Measurements from ENCODE around the gene ZNF853.

Gene ZNF853

DNA sequence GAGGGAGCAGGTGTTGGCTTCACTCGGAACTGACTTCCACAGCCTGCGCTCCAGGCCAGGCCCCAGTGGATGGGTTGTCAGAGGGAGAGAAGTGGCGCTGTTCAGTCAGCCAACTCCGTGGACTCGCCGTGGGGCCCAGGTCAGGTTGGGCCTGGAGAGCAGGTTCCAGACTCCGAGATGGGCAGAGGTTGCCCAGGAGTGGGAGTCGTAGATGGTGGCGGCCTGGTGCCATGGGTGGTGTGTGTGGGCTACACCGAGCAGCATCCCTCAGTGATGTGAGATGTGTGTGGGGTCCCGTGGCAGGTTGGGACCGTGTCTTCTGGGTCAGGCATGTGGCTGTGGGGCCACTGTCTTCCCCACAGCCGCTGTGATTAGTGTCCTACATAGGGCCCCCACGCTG, 32.1 kb downstream of the ZNF853 start:
- no peaks in the 10 kb centered on the region for H3K4me1 ChIP-seq (ENCODE audit: low read depth, poor library complexity, severe bottlenecking)
- H3K36me3 ChIP-seq (ENCODE audit: insufficient read depth), result no peaks in the 10 kb centered on the region; the same call in 1 of the 2 replicates
- H3K27ac ChIP-seq, result no peak overlapping the region
- H3K4me3 ChIP-seq (IDR thresholded peaks at IDR 0.05; ENCODE audit: insufficient read depth, low read depth, low read length), result no peak overlapping the region
- no peaks in the 10 kb centered on the region for H3K27me3 ChIP-seq (ENCODE audit: insufficient read depth, low read depth)
- no peaks in the 10 kb centered on the region for H4K20me1 ChIP-seq (ENCODE audit: insufficient read depth)
- no peak overlapping the region for H3K9ac ChIP-seq
- H2AFZ ChIP-seq (ENCODE audit: low read depth), result no peak overlapping the region
- TF ChIP-seq, protein P1, sequence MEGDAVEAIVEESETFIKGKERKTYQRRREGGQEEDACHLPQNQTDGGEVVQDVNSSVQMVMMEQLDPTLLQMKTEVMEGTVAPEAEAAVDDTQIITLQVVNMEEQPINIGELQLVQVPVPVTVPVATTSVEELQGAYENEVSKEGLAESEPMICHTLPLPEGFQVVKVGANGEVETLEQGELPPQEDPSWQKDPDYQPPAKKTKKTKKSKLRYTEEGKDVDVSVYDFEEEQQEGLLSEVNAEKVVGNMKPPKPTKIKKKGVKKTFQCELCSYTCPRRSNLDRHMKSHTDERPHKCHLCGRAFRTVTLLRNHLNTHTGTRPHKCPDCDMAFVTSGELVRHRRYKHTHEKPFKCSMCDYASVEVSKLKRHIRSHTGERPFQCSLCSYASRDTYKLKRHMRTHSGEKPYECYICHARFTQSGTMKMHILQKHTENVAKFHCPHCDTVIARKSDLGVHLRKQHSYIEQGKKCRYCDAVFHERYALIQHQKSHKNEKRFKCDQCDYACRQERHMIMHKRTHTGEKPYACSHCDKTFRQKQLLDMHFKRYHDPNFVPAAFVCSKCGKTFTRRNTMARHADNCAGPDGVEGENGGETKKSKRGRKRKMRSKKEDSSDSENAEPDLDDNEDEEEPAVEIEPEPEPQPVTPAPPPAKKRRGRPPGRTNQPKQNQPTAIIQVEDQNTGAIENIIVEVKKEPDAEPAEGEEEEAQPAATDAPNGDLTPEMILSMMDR (conservative IDR thresholded peaks at IDR 0.05; ENCODE audit: low read depth, low read length), result no peak
- H3K4me2 ChIP-seq, result no peak overlapping the region
- H3K79me2 ChIP-seq (ENCODE audit: insufficient read depth, low read depth), result no peaks in the 10 kb centered on the region

DNA sequence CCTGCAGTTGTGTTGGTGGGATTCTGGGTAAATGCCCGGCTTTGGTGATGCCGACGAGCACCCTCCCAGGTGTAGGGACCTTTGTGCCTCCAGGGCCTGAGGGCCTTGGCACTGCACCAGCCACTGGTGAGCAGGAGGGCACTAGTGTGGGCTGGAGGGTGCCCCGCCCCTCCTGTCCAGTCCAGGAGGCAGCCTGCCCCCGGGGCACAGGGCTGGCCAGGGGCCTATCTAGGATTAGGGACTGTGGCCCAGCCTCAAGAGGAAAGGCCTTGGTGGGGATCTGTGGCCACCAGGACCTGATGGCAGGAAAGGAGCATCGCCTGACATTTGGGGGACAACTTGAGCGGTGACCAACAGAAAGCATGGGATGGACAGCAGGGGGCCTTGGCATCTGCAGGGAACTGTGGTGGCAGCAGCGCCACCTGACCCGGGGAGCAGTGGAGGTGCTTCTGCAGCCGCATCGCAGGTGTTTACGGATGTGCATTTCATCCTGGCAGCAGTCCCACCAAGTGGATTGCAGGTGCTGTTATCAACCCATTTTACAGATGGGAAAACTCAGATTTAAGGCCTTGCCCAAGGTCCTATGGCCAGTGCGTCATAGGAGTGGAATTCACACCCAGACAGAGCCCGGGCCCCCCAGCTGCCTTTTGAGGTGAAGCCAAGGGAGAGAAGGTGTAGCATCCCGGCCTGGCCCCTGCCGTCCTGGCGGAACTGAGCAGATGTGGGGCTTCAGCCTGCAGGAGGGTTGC, 32.8 kb downstream of the ZNF853 start:
- no peaks in the 10 kb centered on the region for H3K27me3 ChIP-seq (ENCODE audit: insufficient read depth, low read depth)
- H3K79me2 ChIP-seq (ENCODE audit: insufficient read depth, low read depth), result no peaks in the 10 kb centered on the region
- H3K4me2 ChIP-seq, result no peak overlapping the region
- TF ChIP-seq, protein P1 (conservative IDR thresholded peaks at IDR 0.05; ENCODE audit: low read depth, low read length), result no peak
- no peak overlapping the region for H2AFZ ChIP-seq (ENCODE audit: low read depth)
- no peaks in the 10 kb centered on the region for H4K20me1 ChIP-seq (ENCODE audit: insufficient read depth)
- no peak overlapping the region for H3K4me3 ChIP-seq (IDR thresholded peaks at IDR 0.05; ENCODE audit: insufficient read depth, low read depth, low read length)
- H3K36me3 ChIP-seq (ENCODE audit: insufficient read depth), result no peaks in the 10 kb centered on the region; the same call in 1 of the 2 replicates
- no peaks in the 10 kb centered on the region for H3K4me1 ChIP-seq (ENCODE audit: low read depth, poor library complexity, severe bottlenecking)
- H3K9ac ChIP-seq, result no peak overlapping the region
- no peak overlapping the region for H3K27ac ChIP-seq

GRCh38 chr7:6648815-6649104, 33.4 kb downstream of the ZNF853 start:
- no peak overlapping the region for H3K9ac ChIP-seq
- no peak overlapping the region for H3K4me3 ChIP-seq (IDR thresholded peaks at IDR 0.05; ENCODE audit: insufficient read depth, low read depth, low read length)
- H3K4me2 ChIP-seq, result no peak overlapping the region
- TF ChIP-seq, protein P1 (conservative IDR thresholded peaks at IDR 0.05; ENCODE audit: low read depth, low read length), result no peak
- no peaks in the 10 kb centered on the region for H4K20me1 ChIP-seq (ENCODE audit: insufficient read depth)
- H3K36me3 ChIP-seq (ENCODE audit: insufficient read depth), result no peaks in the 10 kb centered on the region; the same call in 1 of the 2 replicates
- no peaks in the 10 kb centered on the region for H3K4me1 ChIP-seq (ENCODE audit: low read depth, poor library complexity, severe bottlenecking)
- no peak overlapping the region for H2AFZ ChIP-seq (ENCODE audit: low read depth)
- H3K27me3 ChIP-seq (ENCODE audit: insufficient read depth, low read depth), result no peaks in the 10 kb centered on the region
- H3K27ac ChIP-seq, result no peak overlapping the region
- H3K79me2 ChIP-seq (ENCODE audit: insufficient read depth, low read depth), result no peaks in the 10 kb centered on the region

DNA sequence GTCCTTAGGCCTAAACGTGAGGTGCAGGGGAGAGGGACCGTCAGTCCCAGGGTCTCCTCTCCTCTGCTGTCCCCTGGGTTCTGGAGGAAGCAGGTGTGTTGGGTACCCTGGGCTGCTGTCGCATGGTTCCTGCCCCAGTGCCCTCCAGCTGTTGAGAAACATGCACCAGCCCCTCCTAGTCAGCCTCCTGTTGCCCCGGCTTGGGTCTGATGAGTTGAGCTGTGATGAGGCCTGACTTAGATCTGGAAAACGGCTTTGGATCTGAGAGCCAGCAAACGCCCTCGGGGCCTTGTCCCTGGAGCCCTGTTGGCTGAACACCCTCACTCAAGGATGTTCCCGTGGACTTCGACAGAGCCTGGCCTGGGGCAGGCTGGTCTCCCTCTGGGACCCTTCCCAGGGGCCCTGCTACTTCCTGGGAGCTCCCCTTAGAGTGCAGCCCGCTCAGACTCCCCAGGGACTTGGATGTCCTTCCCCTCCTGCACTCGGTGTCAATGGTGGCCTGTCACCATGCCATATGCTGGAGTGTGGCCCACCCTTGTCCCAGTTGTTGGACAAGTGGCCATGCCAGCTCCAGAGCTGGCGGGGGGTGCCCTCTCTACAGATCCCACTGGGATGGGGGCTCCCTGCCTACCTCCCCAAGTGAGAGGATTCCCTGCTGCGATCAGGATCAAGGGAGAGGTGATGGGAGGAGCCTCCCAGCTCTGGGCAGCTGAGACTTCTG, 34.0 kb downstream of the ZNF853 start:
- Histone ChIP-seq H3K36me3 (ENCODE audit: insufficient read depth) (no peaks in the 10 kb centered on the region; the same call in 1 of the 2 replicates), H2AFZ (ENCODE audit: low read depth) (no peak overlapping the region), H3K4me3 (IDR thresholded peaks at IDR 0.05; ENCODE audit: insufficient read depth, low read depth, low read length) (no peak overlapping the region), H3K4me1 (ENCODE audit: low read depth, poor library complexity, severe bottlenecking) (no peaks in the 10 kb centered on the region), H4K20me1 (ENCODE audit: insufficient read depth) (no peaks in the 10 kb centered on the region), H3K27me3 (ENCODE audit: insufficient read depth, low read depth) (no peaks in the 10 kb centered on the region), H3K4me2 (no peak overlapping the region), H3K27ac (no peak overlapping the region), H3K79me2 (ENCODE audit: insufficient read depth, low read depth) (no peaks in the 10 kb centered on the region), H3K9ac (no peak overlapping the region)
- TF ChIP-seq, protein P1 (conservative IDR thresholded peaks at IDR 0.05; ENCODE audit: low read depth, low read length), result no peak

All from KMS-11 (cell line).